ENCODE measurements around the gene CDKAL1.

Gene CDKAL1

GRCh38 chr6:20933057-20933788 lies 399.0 kb downstream of the CDKAL1 start:
- DNase-seq = no peak

GRCh38 chr6:20936949-20937348 lies 402.7 kb downstream of the CDKAL1 start:
- DNase-seq = no peak

GRCh38 chr6:20939161-20939775 lies 405.0 kb downstream of the CDKAL1 start:
- no peak for DNase-seq

GRCh38 chr6:20943040-20943627 lies 408.9 kb downstream of the CDKAL1 start:
- no peak for DNase-seq

GRCh38 chr6:20943922-20944321 lies 409.7 kb downstream of the CDKAL1 start:
- DNase-seq = no peak

GRCh38 chr6:20946022-20946421 lies 411.8 kb downstream of the CDKAL1 start:
- DNase-seq = no peak

GRCh38 chr6:20946890-20947289 lies 412.6 kb downstream of the CDKAL1 start:
- DNase-seq = no peak

- DNase-seq = no peak
Measured at GRCh38 chr6:20947977-20948376, 413.7 kb downstream of the CDKAL1 start.

GRCh38 chr6:20948556-20948955 lies 414.3 kb downstream of the CDKAL1 start:
- DNase-seq = no peak

- no peak for DNase-seq
Measured at GRCh38 chr6:20949138-20949537, 414.9 kb downstream of the CDKAL1 start.

GRCh38 chr6:20952699-20953474 lies 418.6 kb downstream of the CDKAL1 start:
- no peak for DNase-seq

GRCh38 chr6:20954315-20954714 lies 420.1 kb downstream of the CDKAL1 start:
- DNase-seq = no peak

GRCh38 chr6:20955131-20955530 lies 420.9 kb downstream of the CDKAL1 start:
- no peak for DNase-seq

GRCh38 chr6:20955751-20956150 lies 421.5 kb downstream of the CDKAL1 start:
- no peak for DNase-seq

GRCh38 chr6:20960067-20960466 lies 425.8 kb downstream of the CDKAL1 start:
- DNase-seq = no peak

- DNase-seq = no peak
Measured at GRCh38 chr6:20965276-20965675, 431.0 kb downstream of the CDKAL1 start.

- DNase-seq = no peak
Measured at GRCh38 chr6:20965915-20966314, 431.7 kb downstream of the CDKAL1 start.

- no peak for DNase-seq
Measured at GRCh38 chr6:20969551-20969950, 435.3 kb downstream of the CDKAL1 start.

GRCh38 chr6:20976391-20976918 lies 442.2 kb downstream of the CDKAL1 start:
- DNase-seq = no peak

- DNase-seq = no peak
Measured at GRCh38 chr6:20978151-20978614, 443.9 kb downstream of the CDKAL1 start.

GRCh38 chr6:20979076-20979475 lies 444.8 kb downstream of the CDKAL1 start:
- DNase-seq = no peak

GRCh38 chr6:20983961-20984360 lies 449.7 kb downstream of the CDKAL1 start:
- no peak for DNase-seq

GRCh38 chr6:20985821-20986220 lies 451.6 kb downstream of the CDKAL1 start:
- no peak for DNase-seq
